Endothelial cell of hepatic sinusoid (primary cell): Measurements from ENCODE around the gene GULP1.
"Not testable (repeated sequence)": the region's sequence is repeated elsewhere in the genome, so short reads cannot be mapped to it uniquely, and the experiment has no call there.

ENCODE experiments used
- in situ Hi-C: cut with HindIII; loops from 2 replicates; pipeline ENCODE4 v1.10.0; 2017; ENCODE audit warnings: low sequenced_read_pairs

Gene GULP1

GRCh38 chr2:188588235-188588634 is 296.6 kb downstream of the GULP1 start:
- in situ Hi-C loops: no loop called here

GRCh38 chr2:188596054-188596453 is 304.4 kb downstream of the GULP1 start:
- in situ Hi-C loops: no loop called here

GRCh38 chr2:188598551-188598950 is 306.9 kb downstream of the GULP1 start:
- in situ Hi-C loops: no loop called here

GRCh38 chr2:188599140-188599539 is 307.5 kb downstream of the GULP1 start:
- in situ Hi-C loops: no loop called here

- in situ Hi-C loops: no loop called here
Observed at GRCh38 chr2:188600536-188601210, 309.0 kb downstream of the GULP1 start.

- in situ Hi-C loops: no loop called here
Observed at GRCh38 chr2:188601391-188601790, 309.7 kb downstream of the GULP1 start.

- in situ Hi-C loops: no loop called here
Observed at GRCh38 chr2:188601927-188602326, 310.3 kb downstream of the GULP1 start.

GRCh38 chr2:188604579-188604978 is 312.9 kb downstream of the GULP1 start:
- in situ Hi-C loops: no loop called here

GRCh38 chr2:188605609-188606584 is 314.2 kb downstream of the GULP1 start:
- in situ Hi-C loops: not testable (repeated sequence)

GRCh38 chr2:188606596-188606995 is 314.9 kb downstream of the GULP1 start:
- in situ Hi-C loops: not testable (repeated sequence)

- in situ Hi-C loops: no loop called here
Observed at GRCh38 chr2:188607501-188607900, 315.8 kb downstream of the GULP1 start.

- in situ Hi-C loops: no loop called here
Observed at GRCh38 chr2:188609321-188610049, 317.8 kb downstream of the GULP1 start.

GRCh38 chr2:188610050-188610444 is 318.4 kb downstream of the GULP1 start:
- in situ Hi-C loops: no loop called here

- in situ Hi-C loops: no loop called here
Observed at GRCh38 chr2:188610827-188611226, 319.2 kb downstream of the GULP1 start.

- in situ Hi-C loops: no loop called here
Observed at GRCh38 chr2:188619146-188619545, 327.5 kb downstream of the GULP1 start.

GRCh38 chr2:188620916-188621315 is 329.2 kb downstream of the GULP1 start:
- in situ Hi-C loops: no loop called here

GRCh38 chr2:188622601-188623260 is 331.1 kb downstream of the GULP1 start:
- in situ Hi-C loops: no loop called here

- in situ Hi-C loops: no loop called here
Observed at GRCh38 chr2:188623995-188624643, 332.4 kb downstream of the GULP1 start.

GRCh38 chr2:188627471-188627870 is 335.8 kb downstream of the GULP1 start:
- in situ Hi-C loops: no loop called here
